ENCODE measurements around the gene KLHL29. TPM values are rescaled to one million over a fixed set of nuclear protein-coding genes. Genes with fewer than 3 reads are reported as not detected.

Gene KLHL29
- total and polyA plus RNA-seq, 2 experiments from 2014 or later = 1.5 to 6.5 TPM

DNA sequence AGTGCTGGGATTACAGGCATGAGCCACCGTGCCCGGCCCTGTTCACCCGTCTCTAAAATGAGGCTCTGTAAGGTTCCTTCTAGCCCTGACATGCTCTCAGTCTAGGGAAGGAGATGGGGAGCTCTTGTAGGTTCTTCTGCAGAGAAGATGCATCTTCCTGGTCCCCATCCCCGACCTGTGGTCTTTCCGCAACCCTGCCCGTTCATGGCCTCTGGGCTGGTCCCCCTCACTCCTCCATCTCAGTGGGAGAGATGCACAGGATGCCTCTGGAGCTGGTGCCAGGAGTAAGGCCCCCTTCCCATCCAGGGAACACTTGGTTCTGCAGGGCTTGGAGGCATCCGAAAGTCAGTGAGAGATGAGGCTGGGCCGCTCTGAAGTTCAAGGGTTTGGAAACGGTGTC, 212.7 kb downstream of the KLHL29 start (continued):
- TF ChIP-seq, protein P1, sequence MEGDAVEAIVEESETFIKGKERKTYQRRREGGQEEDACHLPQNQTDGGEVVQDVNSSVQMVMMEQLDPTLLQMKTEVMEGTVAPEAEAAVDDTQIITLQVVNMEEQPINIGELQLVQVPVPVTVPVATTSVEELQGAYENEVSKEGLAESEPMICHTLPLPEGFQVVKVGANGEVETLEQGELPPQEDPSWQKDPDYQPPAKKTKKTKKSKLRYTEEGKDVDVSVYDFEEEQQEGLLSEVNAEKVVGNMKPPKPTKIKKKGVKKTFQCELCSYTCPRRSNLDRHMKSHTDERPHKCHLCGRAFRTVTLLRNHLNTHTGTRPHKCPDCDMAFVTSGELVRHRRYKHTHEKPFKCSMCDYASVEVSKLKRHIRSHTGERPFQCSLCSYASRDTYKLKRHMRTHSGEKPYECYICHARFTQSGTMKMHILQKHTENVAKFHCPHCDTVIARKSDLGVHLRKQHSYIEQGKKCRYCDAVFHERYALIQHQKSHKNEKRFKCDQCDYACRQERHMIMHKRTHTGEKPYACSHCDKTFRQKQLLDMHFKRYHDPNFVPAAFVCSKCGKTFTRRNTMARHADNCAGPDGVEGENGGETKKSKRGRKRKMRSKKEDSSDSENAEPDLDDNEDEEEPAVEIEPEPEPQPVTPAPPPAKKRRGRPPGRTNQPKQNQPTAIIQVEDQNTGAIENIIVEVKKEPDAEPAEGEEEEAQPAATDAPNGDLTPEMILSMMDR (conservative IDR thresholded peaks at IDR 0.05; ENCODE audit: low read depth in 2 of 2) = no peak
- TF ChIP-seq ZNF331 (CRISPR knock-in tag; IDR thresholded peaks at IDR 0.05; ENCODE audit: low read depth) (no peak), POLR2AphosphoS5 (IDR thresholded peaks at IDR 0.05; ENCODE audit: low read depth) (no peak), CREB1 (CRISPR knock-in tag; IDR thresholded peaks at IDR 0.05; ENCODE audit: low read depth) (no peak), EZH2 (IDR thresholded peaks at IDR 0.05; ENCODE audit: low read depth, unreplicated experiment) (no peak)

DNA sequence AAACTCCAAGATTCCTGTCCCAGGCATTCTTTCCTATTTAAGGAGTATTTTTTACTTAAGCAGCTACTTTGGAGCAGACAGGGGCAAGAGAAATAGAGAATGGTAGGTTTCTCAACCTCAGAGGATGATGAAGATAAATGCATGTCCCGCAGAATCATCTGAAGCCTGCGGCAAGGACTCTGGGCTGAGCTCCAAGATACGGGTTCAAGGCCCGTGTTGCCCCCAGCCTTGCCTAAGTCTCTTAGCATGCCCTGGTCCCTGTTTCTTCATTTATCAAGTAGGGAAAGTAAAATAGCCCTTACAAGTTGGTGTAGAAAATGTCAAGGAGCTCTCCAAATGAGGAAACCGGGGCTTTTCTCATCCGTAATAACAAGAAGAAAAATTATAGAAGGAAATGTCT, 214.0 kb downstream of the KLHL29 start:
- ATAC-seq (no peak), DNase-seq (ENCODE audit: low spot score) (no peak)
- Histone ChIP-seq H3K4me1 (ENCODE audit: insufficient read depth) (no peaks in the 10 kb centered on the region), H3K27me3 (ENCODE audit: insufficient read depth) (no peaks in the 10 kb centered on the region), H3K4me3 (no peak overlapping the region), H3K36me3 (ENCODE audit: insufficient read depth) (no peaks in the 10 kb centered on the region), H3F3A (replicated peaks; ENCODE audit: low read depth) (no peaks in the 10 kb centered on the region), H4K20me1 (replicated peaks; ENCODE audit: insufficient read depth) (no peaks in the 10 kb centered on the region), H3K9me2 (ENCODE audit: insufficient read depth) (no peaks in the 10 kb centered on the region), H2AFZ (no peak overlapping the region), H3K79me2 (replicated peaks; ENCODE audit: insufficient read depth) (no peaks in the 10 kb centered on the region), H3K4me2 (no peak overlapping the region), H3K27ac (ENCODE audit: low read depth) (no peak overlapping the region)
- peaks cover 7% of the 10 kb centered on the region for H3K27me3 Mint-ChIP-seq (ENCODE audit: insufficient read depth, low read depth, poor library complexity)
- H3K9me3 Mint-ChIP-seq = no peaks in the 10 kb centered on the region
- H3K27ac Mint-ChIP-seq = no peak overlapping the region
- peaks cover 10% of the 10 kb centered on the region for H3K4me1 Mint-ChIP-seq
- no peak overlapping the region for H3K4me3 Mint-ChIP-seq
- H3K36me3 Mint-ChIP-seq (ENCODE audit: low read depth) = no peaks in the 10 kb centered on the region
- TF ChIP-seq, protein P2, sequence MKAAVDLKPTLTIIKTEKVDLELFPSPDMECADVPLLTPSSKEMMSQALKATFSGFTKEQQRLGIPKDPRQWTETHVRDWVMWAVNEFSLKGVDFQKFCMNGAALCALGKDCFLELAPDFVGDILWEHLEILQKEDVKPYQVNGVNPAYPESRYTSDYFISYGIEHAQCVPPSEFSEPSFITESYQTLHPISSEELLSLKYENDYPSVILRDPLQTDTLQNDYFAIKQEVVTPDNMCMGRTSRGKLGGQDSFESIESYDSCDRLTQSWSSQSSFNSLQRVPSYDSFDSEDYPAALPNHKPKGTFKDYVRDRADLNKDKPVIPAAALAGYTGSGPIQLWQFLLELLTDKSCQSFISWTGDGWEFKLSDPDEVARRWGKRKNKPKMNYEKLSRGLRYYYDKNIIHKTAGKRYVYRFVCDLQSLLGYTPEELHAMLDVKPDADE (IDR thresholded peaks at IDR 0.05) = no peak
- TF ChIP-seq, protein P1 (conservative IDR thresholded peaks at IDR 0.05; ENCODE audit: low read depth in 2 of 2) = no peak
- TF ChIP-seq, protein P3, sequence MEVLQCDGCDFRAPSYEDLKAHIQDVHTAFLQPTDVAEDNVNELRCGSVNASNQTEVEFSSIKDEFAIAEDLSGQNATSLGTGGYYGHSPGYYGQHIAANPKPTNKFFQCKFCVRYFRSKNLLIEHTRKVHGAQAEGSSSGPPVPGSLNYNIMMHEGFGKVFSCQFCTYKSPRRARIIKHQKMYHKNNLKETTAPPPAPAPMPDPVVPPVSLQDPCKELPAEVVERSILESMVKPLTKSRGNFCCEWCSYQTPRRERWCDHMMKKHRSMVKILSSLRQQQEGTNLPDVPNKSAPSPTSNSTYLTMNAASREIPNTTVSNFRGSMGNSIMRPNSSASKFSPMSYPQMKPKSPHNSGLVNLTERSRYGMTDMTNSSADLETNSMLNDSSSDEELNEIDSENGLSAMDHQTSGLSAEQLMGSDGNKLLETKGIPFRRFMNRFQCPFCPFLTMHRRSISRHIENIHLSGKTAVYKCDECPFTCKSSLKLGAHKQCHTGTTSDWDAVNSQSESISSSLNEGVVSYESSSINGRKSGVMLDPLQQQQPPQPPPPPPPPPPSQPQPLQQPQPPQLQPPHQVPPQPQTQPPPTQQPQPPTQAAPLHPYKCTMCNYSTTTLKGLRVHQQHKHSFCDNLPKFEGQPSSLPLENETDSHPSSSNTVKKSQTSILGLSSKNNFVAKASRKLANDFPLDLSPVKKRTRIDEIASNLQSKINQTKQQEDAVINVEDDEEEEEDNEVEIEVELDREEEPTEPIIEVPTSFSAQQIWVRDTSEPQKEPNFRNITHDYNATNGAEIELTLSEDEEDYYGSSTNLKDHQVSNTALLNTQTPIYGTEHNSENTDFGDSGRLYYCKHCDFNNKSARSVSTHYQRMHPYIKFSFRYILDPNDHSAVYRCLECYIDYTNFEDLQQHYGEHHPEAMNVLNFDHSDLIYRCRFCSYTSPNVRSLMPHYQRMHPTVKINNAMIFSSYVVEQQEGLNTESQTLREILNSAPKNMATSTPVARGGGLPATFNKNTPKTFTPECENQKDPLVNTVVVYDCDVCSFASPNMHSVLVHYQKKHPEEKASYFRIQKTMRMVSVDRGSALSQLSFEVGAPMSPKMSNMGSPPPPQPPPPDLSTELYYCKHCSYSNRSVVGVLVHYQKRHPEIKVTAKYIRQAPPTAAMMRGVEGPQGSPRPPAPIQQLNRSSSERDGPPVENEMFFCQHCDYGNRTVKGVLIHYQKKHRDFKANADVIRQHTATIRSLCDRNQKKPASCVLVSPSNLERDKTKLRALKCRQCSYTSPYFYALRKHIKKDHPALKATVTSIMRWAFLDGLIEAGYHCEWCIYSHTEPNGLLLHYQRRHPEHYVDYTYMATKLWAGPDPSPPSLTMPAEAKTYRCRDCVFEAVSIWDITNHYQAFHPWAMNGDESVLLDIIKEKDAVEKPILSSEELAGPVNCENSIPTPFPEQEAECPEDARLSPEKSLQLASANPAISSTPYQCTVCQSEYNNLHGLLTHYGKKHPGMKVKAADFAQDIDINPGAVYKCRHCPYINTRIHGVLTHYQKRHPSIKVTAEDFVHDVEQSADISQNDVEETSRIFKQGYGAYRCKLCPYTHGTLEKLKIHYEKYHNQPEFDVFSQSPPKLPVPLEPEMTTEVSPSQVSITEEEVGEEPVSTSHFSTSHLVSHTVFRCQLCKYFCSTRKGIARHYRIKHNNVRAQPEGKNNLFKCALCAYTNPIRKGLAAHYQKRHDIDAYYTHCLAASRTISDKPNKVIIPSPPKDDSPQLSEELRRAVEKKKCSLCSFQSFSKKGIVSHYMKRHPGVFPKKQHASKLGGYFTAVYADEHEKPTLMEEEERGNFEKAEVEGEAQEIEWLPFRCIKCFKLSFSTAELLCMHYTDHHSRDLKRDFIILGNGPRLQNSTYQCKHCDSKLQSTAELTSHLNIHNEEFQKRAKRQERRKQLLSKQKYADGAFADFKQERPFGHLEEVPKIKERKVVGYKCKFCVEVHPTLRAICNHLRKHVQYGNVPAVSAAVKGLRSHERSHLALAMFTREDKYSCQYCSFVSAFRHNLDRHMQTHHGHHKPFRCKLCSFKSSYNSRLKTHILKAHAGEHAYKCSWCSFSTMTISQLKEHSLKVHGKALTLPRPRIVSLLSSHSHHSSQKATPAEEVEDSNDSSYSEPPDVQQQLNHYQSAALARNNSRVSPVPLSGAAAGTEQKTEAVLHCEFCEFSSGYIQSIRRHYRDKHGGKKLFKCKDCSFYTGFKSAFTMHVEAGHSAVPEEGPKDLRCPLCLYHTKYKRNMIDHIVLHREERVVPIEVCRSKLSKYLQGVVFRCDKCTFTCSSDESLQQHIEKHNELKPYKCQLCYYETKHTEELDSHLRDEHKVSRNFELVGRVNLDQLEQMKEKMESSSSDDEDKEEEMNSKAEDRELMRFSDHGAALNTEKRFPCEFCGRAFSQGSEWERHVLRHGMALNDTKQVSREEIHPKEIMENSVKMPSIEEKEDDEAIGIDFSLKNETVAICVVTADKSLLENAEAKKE (CRISPR knock-in tag; IDR thresholded peaks at IDR 0.05) = no peak
- no peak for TF ChIP-seq EZH2phosphoT487 (IDR thresholded peaks at IDR 0.05; ENCODE audit: unreplicated experiment)
- no peak for TF ChIP-seq JUNB (IDR thresholded peaks at IDR 0.05; ENCODE audit: unreplicated experiment)
- no peak for TF ChIP-seq CREB1 (CRISPR knock-in tag; IDR thresholded peaks at IDR 0.05; ENCODE audit: low read depth)
- no peak for TF ChIP-seq STAT1 (IDR thresholded peaks at IDR 0.05; ENCODE audit: unreplicated experiment)
- no peak for TF ChIP-seq NANOG (IDR thresholded peaks at IDR 0.05; ENCODE audit: borderline replicate concordance)
- TF ChIP-seq POLR2AphosphoS5 (IDR thresholded peaks at IDR 0.05; ENCODE audit: low read depth) = no peak
- TF ChIP-seq ZNF331 (CRISPR knock-in tag; IDR thresholded peaks at IDR 0.05; ENCODE audit: low read depth) = no peak
- TF ChIP-seq ZNF114 (CRISPR knock-in tag; IDR thresholded peaks at IDR 0.05) = no peak
- no peak for TF ChIP-seq EZH2 (IDR thresholded peaks at IDR 0.05; ENCODE audit: low read depth, unreplicated experiment)
